HepG2 (cell line): ENCODE data around the gene SEPTIN10. TPM values are rescaled to one million over a fixed set of nuclear protein-coding genes. Genes with fewer than 3 reads are reported as not detected.

Source experiments
- E2F2 ChIP-seq: sonication (generic); formaldehyde crosslinking; IDR thresholded peaks from 2 replicates; pipeline ENCODE4 v1.4.0; 2020; ENCODE audit warnings: missing genetic modification reagents, borderline replicate concordance
- FOXA1 ChIP-seq, 2 experiments: fragments of 450-650 bp in 1 of 2; sonication (generic) in 1 of 2; formaldehyde crosslinking in 1 of 2; IDR thresholded peaks; 2 replicates each; pipeline versions ENCODE4 v1.4.0 to v1.6.1; 2016 to 2020; ENCODE audit warnings: missing genetic modification reagents in 1 of 2
- GMEB2 ChIP-seq: IDR thresholded peaks from 2 replicates; pipeline ENCODE4 v1.6.1; 2016; ENCODE audit warnings: missing biosample characterization, missing genetic modification reagents, low read depth
- HOXA5 ChIP-seq: sonication (generic); formaldehyde crosslinking; IDR thresholded peaks from 2 replicates; pipeline ENCODE4 v1.4.0; 2020; ENCODE audit warnings: missing genetic modification reagents
- IKZF1 ChIP-seq: fragments of 450-650 bp; IDR thresholded peaks from 2 replicates; pipeline ENCODE4 v1.7.1; 2016
- MTA3 ChIP-seq: sonication (generic); formaldehyde crosslinking; IDR thresholded peaks from 2 replicates; pipeline ENCODE4 v1.4.0; 2020; ENCODE audit warnings: missing genetic modification reagents
- MYC ChIP-seq: sonication (generic); formaldehyde crosslinking; IDR thresholded peaks from 2 replicates; pipeline ENCODE4 v1.9.0; 2021; ENCODE audit warnings: missing genetic modification reagents, borderline replicate concordance
- SATB2 ChIP-seq: sonication (generic); formaldehyde crosslinking; IDR thresholded peaks from 2 replicates; pipeline ENCODE4 v1.5.0; 2020; ENCODE audit warnings: missing genetic modification reagents
- ZBTB14 ChIP-seq: sonication (generic); formaldehyde crosslinking; IDR thresholded peaks from 2 replicates; pipeline ENCODE4 v1.4.0; 2020; ENCODE audit warnings: missing genetic modification reagents
- ZBTB37 ChIP-seq: sonication (generic); formaldehyde crosslinking; IDR thresholded peaks from 2 replicates; pipeline ENCODE4 v1.4.0; 2020; ENCODE audit warnings: mild to moderate bottlenecking, missing genetic modification reagents
- ZNF121 ChIP-seq: sonication (generic); formaldehyde crosslinking; IDR thresholded peaks from 2 replicates; pipeline ENCODE4 v1.5.0; 2020; ENCODE audit warnings: mild to moderate bottlenecking, missing genetic modification reagents
- ZNF326 ChIP-seq: sonication (generic); formaldehyde crosslinking; IDR thresholded peaks from 2 replicates; pipeline ENCODE4 v1.4.0; 2020; ENCODE audit warnings: missing genetic modification reagents, borderline replicate concordance
- ZNF512B ChIP-seq: sonication (generic); formaldehyde crosslinking; IDR thresholded peaks from 2 replicates; pipeline ENCODE4 v1.5.1; 2020; ENCODE audit warnings: missing genetic modification reagents, mild to moderate bottlenecking, borderline replicate concordance
- ZNF558 ChIP-seq: sonication (generic); formaldehyde crosslinking; IDR thresholded peaks from 2 replicates; pipeline ENCODE4 v1.9.0; 2022; ENCODE audit warnings: mild to moderate bottlenecking, missing genetic modification reagents, borderline replicate concordance
- ZNF569 ChIP-seq: sonication (generic); formaldehyde crosslinking; IDR thresholded peaks from 2 replicates; pipeline ENCODE4 v1.5.0; 2020; ENCODE audit warnings: mild to moderate bottlenecking, missing genetic modification reagents, moderate library complexity, borderline replicate concordance
- ZNF724P ChIP-seq: sonication (generic); formaldehyde crosslinking; IDR thresholded peaks from 2 replicates; pipeline ENCODE4 v1.8.0; 2022; ENCODE audit warnings: missing genetic modification reagents, borderline replicate concordance
- ZNF749 ChIP-seq: sonication (generic); formaldehyde crosslinking; IDR thresholded peaks from 2 replicates; pipeline ENCODE4 v1.8.0; 2022; ENCODE audit warnings: mild to moderate bottlenecking, missing genetic modification reagents, moderate library complexity, borderline replicate concordance
- ZNF780A ChIP-seq: sonication (generic); formaldehyde crosslinking; IDR thresholded peaks from 2 replicates; pipeline ENCODE4 v1.8.0; 2022; ENCODE audit warnings: mild to moderate bottlenecking, missing genetic modification reagents, moderate library complexity
- polyA plus RNA-seq, 8 experiments: library from polyadenylated mRNA; depleted of rRNA in 3 of 8; stranded (reverse) in 7 of 8; unstranded in 1 of 8; fragments of >200 nt; fragmentation: Illumina TruSeq in 4 of 8; extraction: Trizol in 4 of 8; gene quantifications; 2 replicates each; pipeline versions ENCODE4 v1.2.1 to v1.2.3, GENCODE V29; 2011 to 2016; ENCODE audit warnings: low read depth in 4 of 8, missing spikeins in 1 of 8, mixed read lengths in 1 of 8; ENCODE audit not compliant: insufficient read depth in 1 of 8
- total RNA-seq, 5 experiments: library from RNA; depleted of rRNA; stranded (reverse); fragments of >200 nt; fragmentation: Illumina TruSeq; extraction: Trizol; gene quantifications; 2 replicates each; pipeline ENCODE4 v1.2.3, GENCODE V29; 2016; ENCODE audit warnings: low read depth in 1 of 5
- TF ChIP-seq, protein P1 (sequence below): sonication (generic); IDR thresholded peaks from 2 replicates; pipeline ENCODE4 v1.6.1; 2016; ENCODE audit warnings: low read depth, borderline replicate concordance

Gene SEPTIN10
- total and polyA plus RNA-seq, 2 of the 13 experiments (the other 11 are each of a cell fraction or from before 2014, with no cell fraction given): 45.8 to 67.5 TPM

GRCh38 chr2:109644571-109645275, 31.0 kb upstream of the SEPTIN10 start (continued):
- TF ChIP-seq ZNF724P: peak; percentile 89; the same call in 1 of the 2 replicates
- TF ChIP-seq ZNF512B (CRISPR knock-in tag): peak; percentile 99; the same call in 1 of the 2 replicates
- no peak; the same call in 1 of the 2 replicates for TF ChIP-seq ZNF121 (CRISPR knock-in tag)
- TF ChIP-seq, protein P1, sequence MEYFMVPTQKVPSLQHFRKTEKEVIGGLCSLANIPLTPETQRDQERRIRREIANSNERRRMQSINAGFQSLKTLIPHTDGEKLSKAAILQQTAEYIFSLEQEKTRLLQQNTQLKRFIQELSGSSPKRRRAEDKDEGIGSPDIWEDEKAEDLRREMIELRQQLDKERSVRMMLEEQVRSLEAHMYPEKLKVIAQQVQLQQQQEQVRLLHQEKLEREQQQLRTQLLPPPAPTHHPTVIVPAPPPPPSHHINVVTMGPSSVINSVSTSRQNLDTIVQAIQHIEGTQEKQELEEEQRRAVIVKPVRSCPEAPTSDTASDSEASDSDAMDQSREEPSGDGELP: peak; percentile 83
- TF ChIP-seq ZNF558: peak; percentile 92
- no peak for TF ChIP-seq ZNF749 (CRISPR knock-in tag)
- TF ChIP-seq MTA3: no peak
- TF ChIP-seq E2F2 (CRISPR knock-in tag): no peak
- no peak; the same call in 1 of the 2 replicates for TF ChIP-seq SATB2 (CRISPR knock-in tag)
- TF ChIP-seq FOXA1 (IDR thresholded peaks at IDR 0.05): peak; percentile 99
- TF ChIP-seq FOXA1 (CRISPR knock-in tag; IDR thresholded peaks at IDR 0.05): peak; percentile 100
- TF ChIP-seq MYC (CRISPR knock-in tag): peak; percentile 82
- no peak for TF ChIP-seq IKZF1
- TF ChIP-seq ZNF326: no peak
- peak; percentile 92 for TF ChIP-seq ZBTB37 (CRISPR knock-in tag)
- no peak for TF ChIP-seq GMEB2 (CRISPR knock-in tag)
- peak; percentile 95 for TF ChIP-seq HOXA5 (CRISPR knock-in tag)
- peak; percentile 95; the same call in 1 of the 2 replicates for TF ChIP-seq ZNF569
- TF ChIP-seq ZNF780A (CRISPR knock-in tag): peak; percentile 91
- TF ChIP-seq ZBTB14 (CRISPR knock-in tag): peak; percentile 45; the same call in 1 of the 2 replicates
